Measurements from ENCODE around the gene FAM163A. TPM values are rescaled to one million over a fixed set of nuclear protein-coding genes. Genes with fewer than 3 reads are reported as not detected.

Gene FAM163A
- polyA plus RNA-seq, 1 donor: 0.16 TPM

GRCh38 chr1:179750630-179751029, 7.5 kb downstream of the FAM163A start:
- no peak for DNase-seq (ENCODE audit: low read depth)

GRCh38 chr1:179753061-179753460, 10.0 kb downstream of the FAM163A start:
- DNase-seq (ENCODE audit: low read depth): no peak

GRCh38 chr1:179754041-179754624, 11.0 kb downstream of the FAM163A start:
- no peak for DNase-seq (ENCODE audit: low read depth)

- peak; percentile 25 for DNase-seq (ENCODE audit: low read depth)
These were observed 14.8 kb downstream of the FAM163A start for GRCh38 chr1:179757933-179758332.

GRCh38 chr1:179760521-179760920, 17.4 kb downstream of the FAM163A start:
- DNase-seq (ENCODE audit: low read depth): no peak

GRCh38 chr1:179761296-179761695, 18.2 kb downstream of the FAM163A start:
- no peak for DNase-seq (ENCODE audit: low read depth)

- no peak for DNase-seq (ENCODE audit: low read depth)
These were observed 19.0 kb downstream of the FAM163A start for GRCh38 chr1:179761846-179762640.

- no peak for DNase-seq (ENCODE audit: low read depth)
These were observed 24.1 kb downstream of the FAM163A start for GRCh38 chr1:179767177-179767581.

- no peak for DNase-seq (ENCODE audit: low read depth)
These were observed 24.9 kb downstream of the FAM163A start for GRCh38 chr1:179767996-179768395.

GRCh38 chr1:179770887-179771502, 27.9 kb downstream of the FAM163A start:
- no peak for DNase-seq (ENCODE audit: low read depth)

GRCh38 chr1:179773264-179773663, 30.2 kb downstream of the FAM163A start:
- DNase-seq (ENCODE audit: low read depth): no peak

GRCh38 chr1:179774000-179774399, 30.9 kb downstream of the FAM163A start:
- no peak for DNase-seq (ENCODE audit: low read depth)

GRCh38 chr1:179774566-179774965, 31.5 kb downstream of the FAM163A start:
- DNase-seq (ENCODE audit: low read depth): no peak

- no peak for DNase-seq (ENCODE audit: low read depth)
These were observed 31.9 kb downstream of the FAM163A start for GRCh38 chr1:179775009-179775408.

- DNase-seq (ENCODE audit: low read depth): no peak
These were observed 33.7 kb downstream of the FAM163A start for GRCh38 chr1:179776831-179777230.

- DNase-seq (ENCODE audit: low read depth): no peak
These were observed 34.6 kb downstream of the FAM163A start for GRCh38 chr1:179777731-179778130.

- no peak for DNase-seq (ENCODE audit: low read depth)
These were observed 36.7 kb downstream of the FAM163A start for GRCh38 chr1:179779645-179780272.

- no peak for DNase-seq (ENCODE audit: low read depth)
These were observed 38.9 kb downstream of the FAM163A start for GRCh38 chr1:179781962-179782361.

- no peak for DNase-seq (ENCODE audit: low read depth)
These were observed 41.9 kb downstream of the FAM163A start for GRCh38 chr1:179785031-179785431.

GRCh38 chr1:179785728-179786127, 42.6 kb downstream of the FAM163A start:
- DNase-seq (ENCODE audit: low read depth): no peak

GRCh38 chr1:179786815-179787685, 44.0 kb downstream of the FAM163A start:
- no peak for DNase-seq (ENCODE audit: low read depth)

All from forelimb muscle (tissue), 1 donor.